Testis (tissue), 2 donors: Measurements from ENCODE around the gene PPARD.

Experiments used
- POLR2A ChIP-seq: fragments of 450-650 bp; IDR thresholded peaks from one replicate; pipeline ENCODE4 v1.6.1; 2017; ENCODE audit warnings: antibody characterized with exemption, mild to moderate bottlenecking, moderate library complexity
- TF ChIP-seq, protein P1 (sequence below), 3 experiments: fragments of 450-650 bp in 2 of 3; fragments of 200-600 bp in 1 of 3; sonication (generic) in 1 of 3; IDR thresholded peaks; one replicate each; pipeline ENCODE4 v1.5.1; 2016 to 2019; ENCODE audit warnings: antibody characterized with exemption in 3 of 3, mild to moderate bottlenecking in 2 of 3, moderate library complexity in 1 of 3

DNA sequence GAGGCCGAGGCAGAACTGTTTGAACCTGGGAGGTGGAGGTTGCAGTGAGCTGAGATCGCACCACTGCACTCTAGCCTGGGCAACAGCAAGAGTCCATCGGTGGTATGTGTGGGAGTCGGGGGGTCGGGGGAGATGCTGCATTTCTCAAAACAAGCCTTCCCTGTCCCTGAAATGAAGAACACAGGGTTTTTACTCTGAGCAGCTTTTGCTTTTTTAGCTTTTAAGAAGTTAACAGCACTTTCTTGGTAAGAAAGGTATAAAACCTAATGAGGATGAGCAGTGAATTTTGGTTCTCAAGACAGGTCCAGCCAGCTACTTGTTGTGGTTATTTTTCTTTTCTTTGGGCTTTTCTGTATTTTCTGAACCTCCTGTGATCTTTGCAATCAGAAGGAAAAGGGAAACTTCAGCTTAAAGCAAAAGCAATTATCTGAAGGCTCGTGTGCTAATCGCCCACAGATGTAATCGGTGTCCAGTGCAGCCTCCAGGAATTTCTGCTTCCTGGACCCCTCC, 129.5 kb downstream of the PPARD start:
- TF ChIP-seq, protein P1, sequence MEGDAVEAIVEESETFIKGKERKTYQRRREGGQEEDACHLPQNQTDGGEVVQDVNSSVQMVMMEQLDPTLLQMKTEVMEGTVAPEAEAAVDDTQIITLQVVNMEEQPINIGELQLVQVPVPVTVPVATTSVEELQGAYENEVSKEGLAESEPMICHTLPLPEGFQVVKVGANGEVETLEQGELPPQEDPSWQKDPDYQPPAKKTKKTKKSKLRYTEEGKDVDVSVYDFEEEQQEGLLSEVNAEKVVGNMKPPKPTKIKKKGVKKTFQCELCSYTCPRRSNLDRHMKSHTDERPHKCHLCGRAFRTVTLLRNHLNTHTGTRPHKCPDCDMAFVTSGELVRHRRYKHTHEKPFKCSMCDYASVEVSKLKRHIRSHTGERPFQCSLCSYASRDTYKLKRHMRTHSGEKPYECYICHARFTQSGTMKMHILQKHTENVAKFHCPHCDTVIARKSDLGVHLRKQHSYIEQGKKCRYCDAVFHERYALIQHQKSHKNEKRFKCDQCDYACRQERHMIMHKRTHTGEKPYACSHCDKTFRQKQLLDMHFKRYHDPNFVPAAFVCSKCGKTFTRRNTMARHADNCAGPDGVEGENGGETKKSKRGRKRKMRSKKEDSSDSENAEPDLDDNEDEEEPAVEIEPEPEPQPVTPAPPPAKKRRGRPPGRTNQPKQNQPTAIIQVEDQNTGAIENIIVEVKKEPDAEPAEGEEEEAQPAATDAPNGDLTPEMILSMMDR (IDR thresholded peaks at IDR 0.05): no peak
- no peak for TF ChIP-seq POLR2A
